Measurements from ENCODE around the gene MAEA. TPM values are rescaled to one million over a fixed set of nuclear protein-coding genes. Genes with fewer than 3 reads are reported as not detected.
A peak's percentile ranks its signal among the peaks of the same experiment; 100 is the strongest.

MAEA gene
- total and polyA plus RNA-seq, 9 of the 15 experiments (the other 6 are each of a cell fraction or from before 2014, with no cell fraction given), result 2.1 to 86.5 (median 45.0) TPM

DNA sequence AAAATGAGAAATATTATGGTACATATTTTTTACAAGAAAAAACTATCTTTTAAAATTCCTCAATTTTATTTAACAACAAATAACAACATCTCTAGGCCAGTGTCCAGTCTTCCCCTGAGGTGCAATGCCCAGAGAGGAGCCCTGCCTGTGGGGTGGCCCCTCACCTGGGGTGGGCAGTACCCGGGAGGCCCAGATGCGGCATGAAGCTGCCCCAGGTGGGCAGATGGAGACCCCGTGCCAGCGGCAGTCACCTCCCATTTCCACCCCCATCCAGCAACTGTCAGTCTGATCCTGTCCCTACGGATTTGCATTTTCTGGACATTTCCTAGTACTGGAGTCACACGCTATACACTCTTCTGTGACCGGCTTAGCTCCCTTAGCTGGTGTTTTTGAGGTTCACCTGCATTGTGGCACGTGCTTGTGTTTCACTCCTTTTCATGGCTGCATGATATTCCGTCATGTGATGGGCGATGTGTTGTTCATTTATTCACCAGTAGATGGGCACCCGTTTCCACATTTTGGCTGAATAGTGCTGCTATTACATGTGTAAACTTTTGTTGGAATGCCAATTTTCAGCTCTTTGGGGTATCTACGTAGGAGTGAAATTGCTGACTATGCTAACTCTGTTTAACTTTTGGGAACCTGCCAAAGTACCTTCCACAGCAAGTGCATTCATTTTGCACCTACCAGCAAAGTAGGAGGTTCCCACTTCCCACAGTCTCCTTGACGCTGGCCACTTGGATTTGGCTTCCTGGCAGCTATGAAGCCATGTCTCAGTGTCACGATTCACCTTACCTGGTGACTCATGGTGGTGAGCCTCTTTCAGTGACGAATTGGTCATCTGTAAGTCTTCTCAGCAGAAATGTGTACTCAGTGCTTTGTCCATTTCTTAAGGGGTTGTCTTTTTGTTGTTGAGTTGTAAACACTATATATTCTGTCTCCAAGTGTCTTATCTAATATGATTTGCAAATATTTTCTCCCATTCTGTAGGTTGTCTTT, 11.7 kb upstream of the MAEA start (continued):
- TF ChIP-seq CTCF (IDR thresholded peaks at IDR 0.05 in 2 of 3, conservative IDR thresholded peaks at IDR 0.05 in 1 of 3; ENCODE audit: insufficient read depth in 2 of 3, low read depth in 1 of 3, low read length in 3 of 3), result 0 out of 6 replicates have a peak, but pooled peaks of 1 of the 3 experiments have one; percentile 8
- no peak for TF ChIP-seq HNRNPH1 (optimal IDR thresholded peaks at IDR 0.05; ENCODE audit: low read depth, low read length)
- TF ChIP-seq E2F3 (CRISPR knock-in tag; IDR thresholded peaks at IDR 0.05), result no peak
- TF ChIP-seq MAFK (IDR thresholded peaks at IDR 0.05; ENCODE audit: low read length), result peak; percentile 73
- TF ChIP-seq ARID2 (IDR thresholded peaks at IDR 0.05), result no peak
- TF ChIP-seq E2F8 (IDR thresholded peaks at IDR 0.05; ENCODE audit: low read depth, partially characterized antibody), result no peak
- 0 out of 2 replicates have a peak, but pooled peaks have one; percentile 20 for TF ChIP-seq USF2 (CRISPR knock-in tag; IDR thresholded peaks at IDR 0.05)
- TF ChIP-seq IFI16 (CRISPR knock-in tag; IDR thresholded peaks at IDR 0.05), result no peak
- TF ChIP-seq ZNF316 (IDR thresholded peaks at IDR 0.05), result peak; percentile 90
- TF ChIP-seq ZBTB8A (IDR thresholded peaks at IDR 0.05; ENCODE audit: partially characterized antibody), result no peak
- TF ChIP-seq C11orf30 (IDR thresholded peaks at IDR 0.05; ENCODE audit: low read depth), result peak; percentile 75
- TF ChIP-seq BHLHE40 (IDR thresholded peaks at IDR 0.05; ENCODE audit: low read length), result 0 out of 2 replicates have a peak, but pooled peaks have one; percentile 27
- TF ChIP-seq FOXA1 (IDR thresholded peaks at IDR 0.05; ENCODE audit: borderline replicate concordance), result no peak
- TF ChIP-seq USF1 (CRISPR knock-in tag; IDR thresholded peaks at IDR 0.05), result peak; percentile 38; the same call in 1 of the 2 replicates
